GM13976 (cell line): ENCODE data around the gene FKBP5.

Experiments used
- DNase-seq: peaks from one replicate; pipeline ENCODE4 v3.0.0; 2012; ENCODE audit warnings: low spot score
- in situ Hi-C: fragments of 300-500 bp; cut with MboI; formaldehyde crosslinking; loops from one replicate; pipeline ENCODE4 v1.12.0; 2022; ENCODE audit warnings: low sequenced_read_pairs, mixed read lengths, inconsistent platforms; ENCODE audit not compliant: unreplicated experiment
- TF ChIP-seq, protein P1 (sequence below): IDR thresholded peaks from 2 replicates; pipeline ENCODE4 v1.5.1; 2012; ENCODE audit warnings: borderline replicate concordance, mild to moderate bottlenecking; ENCODE audit not compliant: insufficient read depth; ENCODE audit errors: extremely low read depth, missing control alignments, control extremely low read depth

Gene FKBP5

GRCh38 chr6:35635601-35636597 is 52.8 kb downstream of the FKBP5 start:
- DNase-seq = no peak
- TF ChIP-seq, protein P1, sequence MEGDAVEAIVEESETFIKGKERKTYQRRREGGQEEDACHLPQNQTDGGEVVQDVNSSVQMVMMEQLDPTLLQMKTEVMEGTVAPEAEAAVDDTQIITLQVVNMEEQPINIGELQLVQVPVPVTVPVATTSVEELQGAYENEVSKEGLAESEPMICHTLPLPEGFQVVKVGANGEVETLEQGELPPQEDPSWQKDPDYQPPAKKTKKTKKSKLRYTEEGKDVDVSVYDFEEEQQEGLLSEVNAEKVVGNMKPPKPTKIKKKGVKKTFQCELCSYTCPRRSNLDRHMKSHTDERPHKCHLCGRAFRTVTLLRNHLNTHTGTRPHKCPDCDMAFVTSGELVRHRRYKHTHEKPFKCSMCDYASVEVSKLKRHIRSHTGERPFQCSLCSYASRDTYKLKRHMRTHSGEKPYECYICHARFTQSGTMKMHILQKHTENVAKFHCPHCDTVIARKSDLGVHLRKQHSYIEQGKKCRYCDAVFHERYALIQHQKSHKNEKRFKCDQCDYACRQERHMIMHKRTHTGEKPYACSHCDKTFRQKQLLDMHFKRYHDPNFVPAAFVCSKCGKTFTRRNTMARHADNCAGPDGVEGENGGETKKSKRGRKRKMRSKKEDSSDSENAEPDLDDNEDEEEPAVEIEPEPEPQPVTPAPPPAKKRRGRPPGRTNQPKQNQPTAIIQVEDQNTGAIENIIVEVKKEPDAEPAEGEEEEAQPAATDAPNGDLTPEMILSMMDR = no peak
- in situ Hi-C loops = no loop called here

GRCh38 chr6:35634316-35634715 is 54.4 kb downstream of the FKBP5 start:
- no peak for DNase-seq
- TF ChIP-seq, protein P1 = no peak
- in situ Hi-C loops = no loop called here

GRCh38 chr6:35633579-35634089 is 55.1 kb downstream of the FKBP5 start:
- TF ChIP-seq, protein P1 = no peak
- DNase-seq = no peak
- in situ Hi-C loops = no loop called here

DNA sequence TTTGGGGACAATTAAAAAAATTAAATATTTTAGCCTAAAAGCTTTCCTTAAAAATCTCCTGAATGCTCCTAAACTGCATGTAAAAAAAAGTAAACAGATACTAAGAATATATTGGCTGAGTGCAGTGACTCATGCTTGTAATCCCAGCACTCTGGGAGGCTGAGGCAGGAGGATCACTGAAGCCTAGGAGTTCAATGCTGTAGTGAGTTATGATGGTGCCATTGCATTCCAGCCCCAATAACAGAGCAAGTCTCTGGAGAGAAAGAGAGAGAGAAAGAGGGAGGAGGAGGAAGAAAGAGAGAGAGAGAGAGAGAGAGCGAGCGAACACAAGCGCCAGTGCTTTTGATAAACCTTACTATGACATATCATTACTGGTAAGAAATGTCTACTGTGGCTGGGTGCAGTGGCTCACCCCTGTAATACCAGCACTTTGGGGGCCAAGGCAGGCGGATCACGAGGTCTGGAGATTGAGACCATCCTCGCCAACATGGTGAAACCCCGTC is 58.8 kb downstream of the FKBP5 start:
- DNase-seq = no peak
- TF ChIP-seq, protein P1 = no peak
- in situ Hi-C loops = no loop called here

GRCh38 chr6:35626401-35626800 is 62.3 kb downstream of the FKBP5 start:
- TF ChIP-seq, protein P1 = no peak
- in situ Hi-C loops = no loop called here
- DNase-seq = no peak

GRCh38 chr6:35624341-35625070 is 64.2 kb downstream of the FKBP5 start:
- TF ChIP-seq, protein P1 = peak; percentile 14
- in situ Hi-C loops = no loop called here
- DNase-seq = no peak
